HG02852 (cell line): ENCODE data around the gene PDLIM1.

Experiments used
- ATAC-seq: cut with Tn5 transposase; IDR thresholded peaks from one replicate; pipeline ENCODE4 v1.9.1; 2021; ENCODE audit warnings: mild to moderate bottlenecking, moderate library complexity; ENCODE audit not compliant: unreplicated experiment

Gene PDLIM1

DNA sequence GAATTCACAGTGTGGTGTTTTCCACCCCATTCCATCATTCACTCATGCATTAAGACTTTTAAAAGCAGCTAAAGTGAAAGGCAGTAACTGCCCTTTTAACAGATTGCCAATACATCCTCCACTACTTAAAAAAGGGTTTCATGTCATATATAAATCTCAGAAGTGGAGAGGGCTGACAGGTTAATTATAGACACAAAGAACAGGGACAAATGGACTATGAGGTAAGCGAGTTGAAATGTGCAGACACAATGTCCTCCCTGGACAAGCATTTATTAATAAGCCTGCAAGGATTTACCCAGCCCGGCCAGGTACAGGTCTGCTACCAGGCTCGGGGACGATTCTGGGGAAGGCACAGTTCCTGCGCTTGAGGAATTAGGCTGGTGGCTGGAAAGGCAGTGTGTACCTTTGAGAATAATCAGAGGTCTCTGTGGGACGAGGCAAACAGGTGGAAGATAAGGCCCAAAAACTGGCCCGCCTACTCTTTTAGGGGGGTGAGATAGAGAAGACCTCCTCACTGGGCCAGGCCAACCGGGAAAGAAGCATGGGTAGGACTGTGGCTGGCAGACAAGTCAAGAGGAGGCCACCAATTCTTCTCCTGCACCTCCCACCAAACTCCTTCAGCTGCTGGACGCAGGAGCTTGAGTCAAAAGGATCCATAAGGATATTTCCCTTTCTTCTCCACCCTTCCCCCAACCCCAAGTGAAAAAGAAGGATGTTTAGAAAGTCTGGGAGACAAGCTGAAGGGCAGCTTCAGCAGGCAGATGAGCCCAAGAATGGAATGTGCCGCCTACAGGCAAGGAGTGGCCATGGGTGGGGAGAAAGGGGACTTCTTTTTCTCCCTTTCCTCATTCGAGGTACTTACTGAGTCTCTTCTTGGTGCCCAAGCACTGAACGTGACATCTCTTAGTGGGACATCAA lies 1.5 kb downstream of the PDLIM1 start:
- ATAC-seq = no peak

DNA sequence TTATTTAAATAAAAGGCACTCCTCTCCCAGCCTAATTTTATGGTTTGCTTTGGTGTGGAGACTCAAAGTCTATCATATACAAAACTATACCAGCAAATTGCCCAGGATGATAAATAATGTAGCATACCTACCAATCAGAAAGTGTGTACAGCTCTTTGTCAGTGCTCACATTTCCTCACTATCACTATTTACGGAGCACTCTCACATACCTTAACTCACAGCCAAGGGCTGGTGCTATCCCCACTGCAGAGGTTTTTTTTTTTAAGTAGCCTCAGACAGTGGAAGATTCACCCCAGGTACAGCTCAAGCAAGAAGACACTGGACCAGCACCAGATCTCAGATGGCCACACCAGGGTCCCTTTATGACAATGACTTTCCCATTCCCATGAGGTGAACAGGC lies 2.5 kb downstream of the PDLIM1 start:
- ATAC-seq = no peak

DNA sequence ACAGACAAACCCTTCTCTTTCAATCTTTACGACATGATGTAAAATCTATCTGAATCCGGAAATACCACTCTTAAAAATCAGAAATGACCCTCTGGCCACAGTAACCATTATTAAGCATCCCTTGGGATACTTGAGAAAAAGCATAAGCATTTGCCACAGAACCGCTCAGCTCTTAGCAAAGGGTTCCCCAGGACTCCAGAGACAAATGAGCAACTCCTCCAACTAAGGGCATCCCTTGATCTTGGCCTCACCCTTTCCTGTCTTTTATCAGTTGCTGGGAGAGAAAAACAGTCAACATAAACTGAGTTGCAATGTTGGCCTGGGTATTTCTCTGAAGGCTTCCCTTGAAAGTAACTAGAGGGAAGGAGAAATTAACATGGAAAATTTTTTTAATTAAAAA lies 3.5 kb downstream of the PDLIM1 start:
- ATAC-seq = no peak

DNA sequence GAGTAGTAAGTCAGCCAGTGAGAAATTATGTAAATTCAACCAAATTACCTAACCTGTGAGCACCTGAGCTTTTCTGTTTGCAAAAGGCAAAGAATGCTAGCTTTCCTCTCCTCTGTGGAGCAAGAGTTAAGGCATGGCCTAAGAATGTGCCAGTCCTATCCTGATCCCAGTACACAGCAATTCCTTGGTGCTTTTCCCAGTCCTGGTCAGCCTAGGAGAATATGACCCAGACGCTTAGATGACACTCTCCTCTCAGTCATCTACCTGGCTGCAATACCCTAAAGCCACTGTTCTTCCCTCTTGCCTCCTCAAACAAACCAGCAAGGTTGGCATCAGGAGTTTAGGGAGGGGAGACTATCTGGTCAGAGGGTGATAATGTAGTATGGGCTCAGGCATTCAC lies 4.1 kb downstream of the PDLIM1 start:
- ATAC-seq = no peak

DNA sequence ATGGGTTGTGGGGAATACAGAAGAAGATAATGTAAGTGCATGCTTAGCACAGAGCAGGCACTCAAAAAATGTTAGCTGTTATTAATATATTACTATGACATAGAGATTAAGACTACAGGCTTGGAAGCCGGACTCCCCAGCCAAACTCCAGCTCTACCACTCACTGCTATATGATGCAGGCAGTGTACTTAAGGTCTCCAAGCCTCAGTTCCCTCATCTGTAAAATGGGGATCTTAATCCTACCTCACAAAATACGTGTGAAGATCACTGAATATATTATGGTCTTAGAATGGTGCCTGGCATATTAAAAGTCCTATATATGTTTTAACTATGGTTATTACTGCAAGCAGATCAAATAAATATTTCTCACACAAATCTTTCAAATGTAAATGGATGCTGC lies 5.2 kb downstream of the PDLIM1 start:
- no peak for ATAC-seq

DNA sequence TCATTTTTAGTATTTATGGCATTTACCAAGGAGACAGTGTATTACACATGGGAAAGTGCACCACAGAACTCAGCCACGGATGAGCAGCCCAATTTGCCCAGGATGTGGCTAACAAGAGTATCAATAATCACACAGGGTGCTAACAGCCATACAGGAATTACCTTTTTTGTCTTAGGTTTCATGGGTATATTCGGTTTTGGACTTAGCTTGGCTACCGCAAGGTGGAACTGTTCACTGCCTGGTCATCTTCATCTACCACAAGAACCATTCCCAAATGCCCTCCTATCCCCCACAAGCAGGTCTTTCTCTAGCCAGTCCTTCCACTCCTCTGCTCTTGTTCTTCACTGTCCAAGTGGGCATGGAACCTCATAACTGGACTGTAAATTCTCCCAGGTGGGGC lies 6.0 kb downstream of the PDLIM1 start:
- no peak for ATAC-seq

DNA sequence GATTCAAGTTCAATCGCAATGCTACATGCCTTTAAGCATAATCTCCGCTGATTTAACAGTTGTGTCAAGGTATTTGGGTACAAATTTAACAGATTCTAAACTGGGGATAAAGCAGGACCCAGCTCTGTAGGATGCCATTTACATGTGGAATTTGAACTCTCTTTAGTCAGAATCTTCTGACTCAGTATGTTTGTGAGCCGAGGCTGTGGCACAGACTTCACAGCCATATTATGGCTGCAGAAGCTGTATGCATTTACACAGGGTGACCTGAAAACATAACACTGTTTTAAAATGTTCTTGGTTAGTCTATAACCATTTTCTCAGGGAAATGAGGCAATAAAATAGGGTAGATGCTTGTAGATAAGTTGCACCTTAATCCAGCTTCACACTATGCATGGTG lies 8.7 kb downstream of the PDLIM1 start:
- ATAC-seq = no peak

DNA sequence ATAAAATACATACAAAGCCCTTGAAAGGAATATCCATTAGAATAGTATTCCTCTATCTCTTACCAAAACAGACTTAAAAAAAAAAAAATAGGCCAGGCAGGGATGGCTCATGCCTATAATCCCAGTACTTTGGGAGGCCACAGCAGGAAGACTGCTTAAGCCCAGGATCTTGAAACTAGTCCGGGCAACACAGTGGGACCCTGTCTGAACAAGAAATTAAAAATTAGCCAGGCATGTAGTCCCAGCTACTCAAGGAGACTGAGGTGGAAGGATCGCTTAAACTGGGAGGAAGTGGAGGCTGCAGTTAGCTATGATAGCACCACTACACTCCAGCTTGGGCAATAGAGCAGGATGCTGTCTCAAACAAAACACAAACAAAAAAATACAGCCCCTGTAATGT lies 9.6 kb downstream of the PDLIM1 start:
- ATAC-seq = no peak

DNA sequence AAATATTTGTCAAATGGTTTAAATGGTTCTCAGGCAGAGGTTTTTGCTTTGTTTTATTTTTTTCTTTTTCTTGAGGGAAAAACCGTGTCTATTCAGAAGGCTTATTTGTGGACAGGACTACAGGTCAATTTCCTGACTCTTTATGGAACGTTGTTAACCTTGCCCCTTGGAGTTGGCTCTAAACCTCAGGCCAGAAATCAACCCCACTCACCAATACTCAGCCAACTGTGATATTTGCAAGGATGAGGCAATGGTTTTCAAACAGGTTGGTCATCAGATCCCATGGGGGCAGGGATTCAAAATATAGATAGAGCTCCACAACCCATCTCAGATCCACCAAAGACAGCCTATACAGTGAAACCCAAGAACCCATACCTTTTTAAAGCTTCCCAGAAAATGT lies 10.2 kb downstream of the PDLIM1 start:
- ATAC-seq = no peak

DNA sequence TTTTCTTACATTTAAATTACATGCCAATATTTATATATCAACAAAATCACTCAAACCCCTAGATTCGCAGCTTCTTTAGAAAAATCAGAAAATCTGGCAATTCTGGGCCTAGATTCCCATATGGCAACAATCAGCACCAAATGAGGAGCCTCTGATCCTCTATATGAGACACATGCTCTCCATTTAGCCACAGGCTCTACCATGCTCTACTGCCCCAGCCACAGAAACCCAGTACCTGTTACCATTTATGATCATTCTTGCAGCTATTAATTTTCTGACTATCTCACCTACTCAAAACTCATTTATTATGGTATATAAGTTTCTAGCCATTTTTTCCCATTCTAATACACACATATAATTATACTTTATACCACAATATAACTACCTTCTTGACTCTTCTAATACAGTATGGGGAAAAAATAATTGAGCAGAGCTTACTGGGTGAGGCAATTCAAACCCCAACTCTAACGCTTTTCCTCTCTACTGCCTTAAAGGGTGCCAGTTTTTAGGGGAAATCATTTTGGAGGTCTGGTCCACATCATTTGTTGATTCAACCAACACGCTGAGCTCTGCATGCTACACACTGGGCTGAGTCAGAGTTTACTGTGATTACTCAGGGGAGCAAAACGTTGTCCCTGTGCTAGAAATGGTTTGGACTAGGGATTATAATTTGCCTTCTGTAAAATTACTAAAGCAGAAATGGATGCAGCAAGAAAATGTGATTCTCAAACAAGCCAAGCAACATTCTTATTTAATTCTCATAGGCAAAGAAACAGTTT lies 11.6 kb downstream of the PDLIM1 start:
- ATAC-seq = peak; percentile 60

DNA sequence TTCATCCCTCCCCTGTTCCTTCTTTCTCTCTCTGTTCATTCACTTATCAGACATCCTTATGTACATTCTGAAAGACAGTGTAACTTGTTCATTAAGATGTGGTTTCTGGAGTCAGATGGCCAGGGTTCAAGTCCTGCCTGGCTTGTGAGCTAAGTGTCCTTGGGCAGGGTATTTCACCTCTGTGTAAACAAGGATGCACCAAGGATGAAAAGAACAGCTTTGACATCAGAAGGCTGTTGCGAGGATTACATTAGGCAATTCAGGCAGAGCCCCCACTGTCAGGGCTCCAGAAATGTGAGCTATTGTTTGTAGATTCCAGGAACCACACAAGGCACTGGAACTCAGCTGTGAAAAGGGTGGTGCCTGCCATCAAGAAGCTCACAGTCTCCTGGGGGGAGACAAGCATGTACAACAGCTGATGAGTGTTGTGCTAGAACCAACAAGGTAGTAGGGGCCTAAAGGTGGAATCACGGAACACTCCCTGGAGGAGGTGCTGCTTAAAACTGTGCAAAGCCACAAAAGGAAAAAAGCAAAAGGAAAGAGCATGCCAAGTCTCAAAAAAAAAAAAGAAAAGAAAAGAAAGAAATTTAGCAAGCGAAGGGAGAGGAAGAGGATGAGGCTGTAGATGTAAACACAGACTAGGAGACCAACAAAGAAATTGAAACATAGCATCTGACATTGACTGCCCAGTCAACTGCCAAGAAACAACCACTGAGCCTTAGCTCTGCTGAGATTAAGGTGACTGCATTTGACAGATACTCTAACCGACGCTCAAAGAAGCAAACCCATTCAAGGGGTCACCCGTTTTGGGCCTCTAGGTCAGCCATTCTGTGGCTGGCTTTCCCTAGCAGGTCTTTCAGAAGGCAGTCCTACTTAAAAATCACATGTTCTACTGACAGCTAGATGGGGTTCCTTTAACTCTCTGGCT lies 12.5 kb downstream of the PDLIM1 start:
- no peak for ATAC-seq

DNA sequence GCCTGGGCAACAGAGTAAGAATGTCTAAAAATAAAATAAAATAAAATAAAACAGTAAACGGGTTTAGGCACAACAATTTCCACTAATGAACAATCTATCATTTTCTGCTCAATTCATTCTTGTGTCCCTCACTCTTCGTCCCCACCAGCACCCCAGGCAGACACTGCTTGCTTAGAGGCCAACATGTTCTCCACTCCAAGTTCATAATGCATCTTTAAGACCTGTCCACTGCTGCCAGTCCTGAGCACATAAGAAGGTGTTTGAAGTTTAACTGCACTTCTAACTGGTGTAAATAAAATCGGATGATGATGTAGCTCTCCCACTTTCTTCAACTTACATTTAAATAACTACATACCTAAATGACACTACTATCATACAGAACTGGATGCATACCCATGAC lies 13.2 kb downstream of the PDLIM1 start:
- ATAC-seq = no peak

DNA sequence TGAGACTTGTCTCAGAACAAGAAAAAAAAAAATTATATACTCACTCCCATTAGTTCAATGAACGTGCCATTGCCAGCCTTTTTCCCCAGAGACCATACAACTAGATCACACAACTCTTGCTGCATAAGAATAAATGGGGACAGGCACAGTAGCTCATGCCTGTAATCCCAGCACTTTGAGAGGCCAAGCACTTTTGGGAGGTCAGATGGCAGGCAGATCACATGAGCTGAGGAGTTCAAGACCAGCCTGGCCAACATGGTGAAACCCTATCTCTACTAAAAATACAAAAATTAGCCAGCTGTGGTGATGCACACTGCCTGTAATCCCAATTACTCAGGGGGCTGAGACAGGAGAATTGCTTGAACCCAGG lies 13.6 kb downstream of the PDLIM1 start:
- no peak for ATAC-seq

DNA sequence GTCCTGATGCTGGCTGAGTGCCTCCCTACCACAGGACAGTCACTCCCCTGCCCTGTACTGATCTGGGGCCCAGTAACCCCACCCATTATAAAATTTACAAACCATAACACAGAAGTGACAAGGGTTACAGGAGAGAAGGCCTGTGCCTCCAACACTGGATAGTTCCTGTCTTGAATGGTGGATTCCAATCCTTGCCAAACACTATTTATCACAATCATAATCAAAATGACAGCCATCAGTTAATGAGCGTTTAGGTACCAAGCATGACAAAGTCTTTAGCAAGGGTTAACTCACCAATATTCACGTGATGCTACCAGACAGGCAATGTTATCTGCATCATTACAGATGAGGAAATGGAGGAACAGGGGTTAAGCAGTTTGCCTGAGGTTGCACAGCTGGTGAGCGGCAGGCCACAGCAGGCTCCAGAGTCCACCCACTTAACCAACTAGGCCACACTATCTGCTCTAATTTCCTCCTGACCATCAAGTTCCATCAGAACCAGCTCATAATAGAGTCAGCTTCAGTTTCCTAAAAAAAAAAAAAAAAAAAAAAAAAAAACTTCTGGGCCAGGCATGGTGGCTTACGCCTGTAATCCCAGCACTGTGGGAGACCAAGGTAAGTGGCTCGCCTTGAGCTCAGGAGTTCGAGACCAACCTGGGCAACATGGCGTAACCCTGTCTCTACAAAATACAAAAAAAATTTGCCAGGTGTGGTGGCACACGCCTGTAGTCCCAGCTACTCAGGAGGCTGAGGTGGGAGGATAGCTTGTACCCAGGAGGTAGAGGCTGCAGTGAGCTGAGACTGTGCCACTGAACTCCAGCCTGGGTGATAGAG lies 14.2 kb downstream of the PDLIM1 start:
- no peak for ATAC-seq

DNA sequence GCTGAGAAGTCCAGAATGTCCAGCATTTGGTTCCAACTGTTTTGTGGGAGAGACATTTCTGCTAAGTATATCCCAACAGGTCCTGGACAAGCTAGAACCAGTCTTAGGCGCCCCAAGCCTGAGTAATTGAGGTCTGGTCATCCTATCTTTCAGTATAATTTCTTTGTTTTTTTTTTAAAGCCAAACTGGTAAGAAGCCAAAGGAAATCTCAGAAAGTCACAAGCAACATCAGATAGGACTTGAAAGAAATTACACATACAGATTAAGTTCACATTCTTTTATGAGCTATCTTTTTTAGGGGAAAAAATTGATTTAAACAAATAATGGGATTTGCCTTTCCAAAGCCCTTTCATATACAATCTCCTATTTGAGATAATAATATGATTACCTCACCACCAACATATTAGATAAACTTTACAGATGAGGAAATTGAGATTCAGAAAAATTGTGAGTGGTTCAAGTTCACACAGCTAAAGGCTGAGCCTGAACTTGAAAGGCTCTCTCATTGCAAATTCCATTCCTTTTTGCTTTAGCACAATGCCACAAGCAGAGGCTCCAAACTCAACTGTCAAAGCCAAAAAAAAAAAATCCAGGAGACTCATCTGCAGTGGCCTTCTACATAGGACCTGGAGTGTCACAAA lies 15.0 kb downstream of the PDLIM1 start:
- no peak for ATAC-seq

DNA sequence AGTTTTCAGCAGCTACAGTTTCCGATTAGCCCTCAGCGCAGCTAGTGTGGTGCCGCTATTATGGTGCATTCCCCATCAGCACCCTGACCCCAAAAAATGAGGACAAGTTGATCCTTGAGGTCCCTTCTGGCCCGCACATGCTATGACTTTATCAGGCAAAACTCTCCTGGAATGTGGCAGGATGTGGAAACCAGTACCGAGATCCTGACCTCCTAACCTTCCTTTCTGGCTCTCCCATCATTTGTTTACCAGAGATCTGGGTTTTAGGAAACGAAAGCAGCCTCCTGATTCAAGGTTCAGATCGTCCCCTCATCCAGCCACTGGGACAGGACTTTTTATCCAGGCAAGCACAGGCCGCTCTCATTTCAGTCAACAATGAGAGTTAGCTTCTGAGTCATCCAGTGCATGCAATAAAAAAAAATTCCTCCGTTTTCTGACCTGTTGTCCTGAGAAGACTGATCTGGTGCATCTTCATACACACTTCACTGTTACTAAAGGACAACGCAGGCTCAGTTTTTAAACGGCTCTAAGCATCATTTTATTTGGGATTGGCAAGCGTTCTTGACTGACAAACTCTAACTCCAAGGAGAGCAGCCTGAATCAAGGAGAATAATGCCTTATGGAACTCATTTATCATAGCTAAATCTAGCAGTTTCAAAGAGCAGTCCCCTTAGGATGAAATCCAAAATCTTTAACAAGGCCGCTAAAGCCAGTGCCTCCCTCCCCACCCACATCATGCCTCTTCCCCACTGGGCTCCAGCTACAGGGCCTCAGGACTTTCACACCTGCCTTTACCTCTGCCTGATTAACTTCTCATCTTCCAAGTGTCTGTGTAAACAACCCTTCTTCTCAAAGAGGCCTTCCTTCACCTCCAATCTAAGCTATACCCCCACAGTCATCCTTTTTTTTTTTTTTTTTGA lies 17.1 kb downstream of the PDLIM1 start:
- ATAC-seq = no peak

DNA sequence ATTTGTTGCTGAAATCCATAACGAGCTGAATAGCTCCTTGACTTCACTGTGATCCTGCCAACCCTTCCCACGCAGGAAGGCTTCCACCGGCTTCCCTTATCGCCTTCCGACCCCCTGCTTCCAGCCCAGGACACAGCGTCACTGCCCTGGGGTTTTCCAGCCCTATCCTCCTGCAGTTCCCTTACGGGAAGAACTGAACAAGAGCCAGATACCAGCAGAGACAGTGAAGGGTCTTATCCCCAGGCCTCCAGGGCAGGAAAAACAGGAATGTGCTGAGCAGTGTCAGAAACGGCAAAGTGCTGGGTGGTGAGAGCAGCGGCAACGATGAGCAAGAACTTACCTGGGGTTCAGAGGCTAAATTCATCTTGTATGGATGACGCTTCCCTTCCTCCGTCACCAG lies 22.4 kb downstream of the PDLIM1 start:
- no peak for ATAC-seq

DNA sequence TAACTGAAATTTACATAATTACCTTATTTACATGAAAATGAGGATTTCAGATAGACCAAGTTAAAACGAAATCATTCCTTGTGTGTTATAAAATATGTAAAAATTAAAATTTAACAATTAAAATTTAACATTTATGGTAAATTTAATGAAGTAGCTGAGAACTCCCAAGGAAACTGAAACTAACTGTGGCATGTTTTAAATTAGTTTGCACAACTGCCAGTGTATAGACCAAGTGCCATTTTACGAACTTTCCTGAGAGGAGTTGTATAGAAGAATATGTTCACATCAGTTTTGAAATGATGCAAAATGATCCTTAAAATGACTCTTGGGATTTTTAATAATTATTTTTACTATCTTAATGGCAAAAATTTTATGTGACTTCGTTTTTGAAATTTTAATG lies 23.6 kb downstream of the PDLIM1 start:
- no peak for ATAC-seq

DNA sequence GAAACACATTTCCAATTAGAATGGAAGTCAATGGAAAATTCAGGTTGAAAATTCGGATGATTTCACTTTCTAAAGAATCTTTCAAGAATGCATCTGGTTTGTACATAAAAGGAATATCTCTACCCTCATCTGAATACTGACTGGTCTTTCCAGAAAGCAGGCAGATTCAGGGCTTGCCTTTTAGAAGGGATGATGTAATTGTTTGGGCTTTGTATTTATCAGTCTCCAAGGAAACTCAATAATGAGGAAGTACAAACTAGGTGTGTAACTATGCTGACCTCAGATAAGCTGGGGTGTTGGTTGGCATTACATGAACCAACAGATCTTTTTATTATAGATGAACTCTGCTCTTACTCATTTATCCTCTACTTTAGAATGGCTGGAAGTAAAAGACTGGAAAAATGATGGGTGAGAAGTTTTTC lies 24.1 kb downstream of the PDLIM1 start:
- ATAC-seq = peak; percentile 80
